Bronchial epithelial cell (primary cell): ENCODE data around the gene EPS8L2. TPM values are rescaled to one million over a fixed set of nuclear protein-coding genes. Genes with fewer than 3 reads are reported as not detected.
A peak's percentile ranks its signal among the peaks of the same experiment; 100 is the strongest.
"Not testable (repeated sequence)": the region's sequence is repeated elsewhere in the genome, so short reads cannot be mapped to it uniquely, and the experiment has no call there.

ENCODE experiments used
- DNase-seq: peaks from one replicate; pipeline ENCODE4 v3.0.0-alpha.2; 2010; ENCODE audit warnings: low read depth
- FAIRE-seq: peaks from 2 replicates; lab custom pipeline; 2011; peaks lifted over from hg19 to GRCh38; lab: Jason Lieb, UNC
- H3K27me3 ChIP-seq: 2 replicates; pipeline ENCODE4 v1.5.1; 2011; ENCODE audit warnings: low read length; ENCODE audit not compliant: control insufficient read depth, insufficient read depth
- H3K36me3 ChIP-seq: 2 replicates; pipeline ENCODE4 v1.5.1; 2011; ENCODE audit warnings: low read length; ENCODE audit not compliant: control insufficient read depth, insufficient read depth
- H3K4me3 ChIP-seq: 2 replicates; pipeline ENCODE4 v1.5.1; 2011; ENCODE audit warnings: mild to moderate bottlenecking, low read depth, low read length, control low read depth
- total RNA-seq: library from RNA; depleted of rRNA; stranded (reverse); fragments of >200 nt; gene quantifications from 2 replicates; pipeline ENCODE4 v1.2.1, GENCODE V29; 2014
- TF ChIP-seq, protein P1 (sequence below): IDR thresholded peaks from 2 replicates; pipeline ENCODE4 v1.5.1; 2011; ENCODE audit warnings: mild to moderate bottlenecking, moderate library complexity, low read length, control low read depth, inconsistent platforms; ENCODE audit not compliant: insufficient read depth, severe bottlenecking

EPS8L2 gene
- total RNA-seq, 1 donor from 2014 or later: 105 TPM

DNA sequence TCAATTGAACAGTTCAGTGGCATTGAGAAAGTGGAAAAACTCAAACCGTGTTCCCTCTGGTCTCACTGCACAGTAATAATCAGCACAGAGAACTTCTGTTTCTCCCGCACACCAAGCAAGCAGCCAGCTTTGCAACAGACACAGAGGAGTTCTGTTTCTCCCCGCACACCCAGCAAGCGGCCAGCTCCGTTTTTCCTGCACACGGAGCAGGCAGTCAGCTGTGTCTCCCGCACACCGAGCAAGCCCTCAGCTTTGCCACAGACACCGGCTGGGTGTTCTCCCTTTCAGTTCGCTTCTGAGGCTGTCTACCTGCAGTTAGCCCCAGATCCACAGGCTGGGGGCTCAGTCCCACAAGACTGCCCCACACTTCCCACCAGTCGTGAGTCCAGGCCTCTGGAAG, 31.3 kb downstream of the EPS8L2 start:
- H3K27me3 ChIP-seq: no peaks in the 10 kb centered on the region
- DNase-seq (no peak), FAIRE-seq (no peak)
- H3K4me3 ChIP-seq: no peak overlapping the region
- TF ChIP-seq, protein P1, sequence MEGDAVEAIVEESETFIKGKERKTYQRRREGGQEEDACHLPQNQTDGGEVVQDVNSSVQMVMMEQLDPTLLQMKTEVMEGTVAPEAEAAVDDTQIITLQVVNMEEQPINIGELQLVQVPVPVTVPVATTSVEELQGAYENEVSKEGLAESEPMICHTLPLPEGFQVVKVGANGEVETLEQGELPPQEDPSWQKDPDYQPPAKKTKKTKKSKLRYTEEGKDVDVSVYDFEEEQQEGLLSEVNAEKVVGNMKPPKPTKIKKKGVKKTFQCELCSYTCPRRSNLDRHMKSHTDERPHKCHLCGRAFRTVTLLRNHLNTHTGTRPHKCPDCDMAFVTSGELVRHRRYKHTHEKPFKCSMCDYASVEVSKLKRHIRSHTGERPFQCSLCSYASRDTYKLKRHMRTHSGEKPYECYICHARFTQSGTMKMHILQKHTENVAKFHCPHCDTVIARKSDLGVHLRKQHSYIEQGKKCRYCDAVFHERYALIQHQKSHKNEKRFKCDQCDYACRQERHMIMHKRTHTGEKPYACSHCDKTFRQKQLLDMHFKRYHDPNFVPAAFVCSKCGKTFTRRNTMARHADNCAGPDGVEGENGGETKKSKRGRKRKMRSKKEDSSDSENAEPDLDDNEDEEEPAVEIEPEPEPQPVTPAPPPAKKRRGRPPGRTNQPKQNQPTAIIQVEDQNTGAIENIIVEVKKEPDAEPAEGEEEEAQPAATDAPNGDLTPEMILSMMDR: no peak
- no peaks in the 10 kb centered on the region for H3K36me3 ChIP-seq

DNA sequence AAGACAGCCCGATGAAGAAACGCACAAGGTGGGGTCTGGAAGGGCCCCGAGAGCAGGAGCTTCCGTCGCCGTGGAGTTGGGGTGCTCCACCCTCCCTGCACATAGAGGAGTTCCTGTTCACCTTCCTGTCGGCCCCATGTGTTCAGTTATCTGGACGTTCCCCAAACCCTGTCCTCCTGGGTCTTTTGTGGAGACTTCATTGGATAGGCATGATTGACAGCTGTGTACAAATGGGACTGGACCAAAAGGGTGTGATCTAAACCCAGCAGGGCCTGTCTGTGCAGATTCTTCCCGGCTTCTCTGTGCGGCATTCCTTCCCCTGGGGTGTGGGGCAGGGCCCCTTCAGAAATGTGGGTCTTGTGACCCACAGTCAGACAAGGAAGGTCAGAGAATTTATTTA, 31.9 kb downstream of the EPS8L2 start:
- DNase-seq: peak; percentile 22
- not testable (repeated sequence) for H3K27me3 ChIP-seq, H3K36me3 ChIP-seq, H3K4me3 ChIP-seq
- FAIRE-seq: peak; percentile 13

DNA sequence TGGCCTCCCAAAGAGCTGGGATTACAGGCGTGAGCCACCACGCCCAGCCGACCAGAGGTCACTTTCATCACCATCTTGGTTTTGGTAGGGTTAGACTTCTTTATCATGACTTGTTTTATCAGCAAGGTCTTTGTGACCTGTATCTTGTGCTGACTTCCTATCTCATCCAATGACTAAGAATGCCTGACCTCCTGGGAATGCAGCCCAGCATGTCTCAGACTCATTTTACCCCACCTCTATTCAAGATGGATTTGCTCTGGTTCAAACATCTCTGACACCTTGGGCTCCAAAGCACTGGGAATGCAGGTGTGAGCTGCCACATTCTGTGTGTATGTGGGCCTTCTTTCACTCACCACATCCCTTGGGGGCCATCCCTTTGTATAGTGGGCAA, 36.1 kb downstream of the EPS8L2 start:
- FAIRE-seq (peak; percentile 13), DNase-seq (peak; percentile 43)
- TF ChIP-seq, protein P1: no peak
- H3K27me3 ChIP-seq: no peaks in the 10 kb centered on the region
- no peaks in the 10 kb centered on the region for H3K36me3 ChIP-seq
- H3K4me3 ChIP-seq: no peak overlapping the region

DNA sequence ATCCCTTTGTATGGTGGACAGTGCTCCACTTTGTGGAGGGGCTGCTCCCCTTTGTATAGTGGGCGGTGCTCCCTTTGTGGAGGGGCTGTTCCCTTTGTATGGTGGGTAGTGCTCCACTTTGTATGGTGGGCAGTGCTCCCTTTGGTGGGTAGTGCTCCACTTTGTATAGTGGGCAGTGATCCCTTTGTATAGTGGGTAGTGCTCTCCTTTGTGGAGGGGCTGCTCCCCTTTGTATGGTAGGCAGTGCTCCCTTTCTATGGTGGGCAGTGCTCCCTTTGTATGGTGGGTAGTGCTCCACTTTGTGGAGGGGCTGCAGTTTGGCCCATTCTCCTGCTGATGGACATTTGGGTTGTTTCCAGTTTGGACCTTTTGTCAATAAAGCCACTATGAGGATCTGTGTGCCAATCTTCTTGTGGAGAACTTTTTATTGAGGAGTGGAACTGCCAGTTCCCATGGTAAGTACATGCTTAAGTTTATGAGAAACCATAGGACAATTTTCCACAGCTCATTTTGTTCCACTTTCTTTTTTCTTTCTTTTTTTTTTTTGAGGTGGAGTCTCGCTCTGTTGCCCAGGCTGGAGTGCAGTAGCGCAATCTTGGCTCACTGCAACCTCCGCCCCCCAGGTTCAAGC, 36.7 kb downstream of the EPS8L2 start:
- H3K4me3 ChIP-seq: no peak overlapping the region
- H3K36me3 ChIP-seq: no peaks in the 10 kb centered on the region
- peak; percentile 72 for FAIRE-seq
- TF ChIP-seq, protein P1: no peak
- no peak for DNase-seq
- no peaks in the 10 kb centered on the region for H3K27me3 ChIP-seq

DNA sequence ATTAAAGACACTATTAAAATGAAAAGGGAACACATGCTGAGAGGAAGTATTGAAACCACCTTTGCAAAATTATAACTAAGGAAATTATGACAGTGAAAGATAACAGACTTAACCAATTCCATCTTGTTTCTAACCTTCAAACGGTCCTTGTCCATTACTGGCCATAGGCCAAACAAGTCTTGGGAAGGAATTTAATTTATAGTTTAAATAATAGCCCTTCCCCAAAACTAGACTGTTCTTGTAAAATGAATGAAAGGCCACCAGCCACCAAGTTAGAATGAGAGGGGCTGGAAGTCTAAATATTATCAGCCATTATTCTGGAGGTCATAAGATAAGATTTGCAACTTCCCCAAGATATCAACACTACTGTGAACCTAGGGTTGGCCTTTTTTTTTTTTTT, 39.4 kb downstream of the EPS8L2 start:
- Histone ChIP-seq H3K4me3 (no peak overlapping the region), H3K36me3 (no peaks in the 10 kb centered on the region), H3K27me3 (no peaks in the 10 kb centered on the region)
- no peak for DNase-seq
- TF ChIP-seq, protein P1: no peak
- no peak for FAIRE-seq

DNA sequence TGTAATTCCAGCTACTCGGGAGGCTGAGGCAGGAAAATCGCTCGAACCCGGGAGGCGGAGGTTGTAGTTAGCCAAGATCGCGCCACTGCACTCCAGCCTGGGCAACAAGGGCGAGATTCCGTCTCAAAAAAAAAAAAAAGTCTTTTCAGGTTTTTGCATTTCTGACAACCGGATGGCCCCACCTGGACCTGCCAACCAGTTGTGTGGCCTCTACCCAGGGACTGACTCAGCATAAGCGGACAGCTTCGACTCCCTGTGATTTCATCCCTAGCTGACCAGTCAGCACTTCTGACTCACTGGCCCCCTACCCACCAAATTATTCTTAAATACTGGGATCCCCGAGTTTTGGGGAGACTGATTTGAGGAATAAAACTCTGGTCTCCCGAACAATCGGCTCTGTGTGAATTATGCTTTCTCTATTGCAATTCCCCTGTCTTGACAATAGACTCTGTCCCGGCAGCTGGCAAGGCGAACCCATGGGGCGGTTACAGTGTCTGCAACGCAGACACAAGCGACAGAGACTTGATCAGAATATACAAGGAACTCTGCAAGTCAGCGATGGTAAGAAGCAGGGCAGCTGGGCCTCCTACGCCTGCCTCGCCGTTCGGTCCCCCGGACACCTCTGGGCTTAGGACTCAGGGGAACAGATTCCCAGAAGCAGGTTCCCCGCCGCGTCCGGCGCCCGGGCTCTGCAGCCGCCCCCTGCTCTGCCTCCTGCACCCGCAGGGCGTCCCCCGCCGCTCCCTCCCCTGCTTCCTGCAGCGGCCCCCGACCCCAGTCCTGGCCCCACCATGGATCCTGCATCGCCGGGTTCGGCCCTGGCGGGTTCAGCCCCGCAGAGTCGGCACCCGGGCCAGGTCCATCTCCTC, 40.5 kb downstream of the EPS8L2 start:
- DNase-seq (peak; percentile 28), FAIRE-seq (no peak)
- TF ChIP-seq, protein P1: no peak
- peaks cover 2% of the 10 kb centered on the region for H3K36me3 ChIP-seq
- no peaks in the 10 kb centered on the region for H3K27me3 ChIP-seq
- H3K4me3 ChIP-seq: peak overlapping the region; percentile 98
